Measurements from ENCODE around the gene SYTL3.

DNA sequence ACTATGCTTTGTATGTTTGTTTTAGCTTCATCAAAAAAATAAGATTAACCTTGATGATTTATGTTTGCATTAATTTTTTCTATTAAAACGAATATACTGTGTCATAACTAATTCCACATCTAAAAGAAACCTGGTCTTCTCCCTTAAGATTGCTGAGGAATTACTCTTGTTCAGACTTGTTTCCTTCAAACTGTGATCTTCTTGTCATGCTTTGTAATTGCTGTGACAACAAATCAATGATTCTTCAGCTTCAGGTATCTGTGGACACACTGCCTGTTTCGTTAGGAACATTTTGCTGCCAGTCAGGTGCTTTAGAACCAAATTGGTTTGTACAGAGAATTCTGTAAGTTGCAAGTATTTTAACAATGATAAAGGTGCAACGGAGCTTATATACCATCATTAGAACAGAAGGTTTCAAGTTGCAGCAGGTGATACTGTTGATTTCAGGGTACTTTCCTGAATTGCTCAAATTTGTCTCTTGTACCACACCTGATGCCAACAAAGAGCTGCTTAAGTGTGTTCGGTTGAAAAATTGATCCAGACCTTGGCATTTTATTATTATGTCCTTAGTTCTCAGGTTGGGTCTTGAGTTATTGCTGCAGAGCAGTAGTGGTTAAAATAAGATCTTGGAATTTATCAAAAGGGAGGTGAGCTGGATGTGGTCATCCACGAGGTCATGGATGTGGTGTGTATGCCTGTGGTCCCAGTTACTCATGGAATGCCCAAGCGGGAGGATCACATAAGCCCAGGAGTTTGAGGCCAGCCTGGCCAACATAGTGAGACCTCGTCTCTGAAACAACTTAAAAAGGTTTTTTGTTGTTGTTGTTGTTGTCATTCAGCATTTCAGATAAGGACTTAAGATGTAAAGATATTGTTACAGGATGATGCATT, 19.5 kb downstream of the SYTL3 start:
- TF ChIP-seq EZH2 (IDR thresholded peaks at IDR 0.05; ENCODE audit: low read depth), result no peak
- no peak for TF ChIP-seq CTCF (conservative IDR thresholded peaks at IDR 0.05)
